Anterior cingulate cortex (tissue), 58 donors: ENCODE measurements around the gene CKMT1A.

ENCODE experiments used
- DNase-seq, 58 donors: peaks; one replicate each; lab custom pipeline; 2025; lab: John Stamatoyannopoulos, UW

Gene CKMT1A

DNA sequence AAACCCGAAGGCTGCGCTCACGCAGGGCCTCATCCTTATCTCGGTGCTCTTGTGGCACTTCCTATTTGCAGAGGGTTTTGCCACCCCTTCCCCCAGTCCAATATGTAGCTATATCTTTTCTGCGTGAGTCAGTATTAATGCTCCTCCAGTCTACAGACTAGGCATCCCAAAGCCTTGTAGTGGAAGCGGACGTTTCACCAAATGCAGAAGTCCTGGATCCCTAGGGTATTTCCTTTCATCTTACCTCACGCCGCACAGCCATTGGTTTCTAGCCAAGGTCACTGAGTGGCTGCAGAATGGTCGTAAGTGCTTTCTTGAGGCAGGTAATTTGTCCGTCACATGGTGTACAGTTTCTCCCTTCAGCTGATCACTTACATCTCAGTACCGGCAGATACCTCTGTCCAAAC lies 53.2 kb downstream of the CKMT1A start:
- peak in 3 of 58 donors; percentile 28 to 33 (median 30) for DNase-seq

GRCh38 chr15:43748376-43748775 lies 54.7 kb downstream of the CKMT1A start:
- no peak for DNase-seq
